Effector memory CD4-positive, alpha-beta T cell (primary cell): ENCODE data around the gene NUDT2.

Experiments used
- DNase-seq, 3 donors: peaks; one replicate each; pipeline ENCODE4 v3.0.0-alpha.2; 2020
- H3K27ac ChIP-seq: 2 replicates; pipeline ENCODE4 v1.7.0; 2013; ENCODE audit warnings: mild to moderate bottlenecking, low read length, moderate library complexity; ENCODE audit not compliant: insufficient read depth, poor library complexity, severe bottlenecking
- H3K27me3 ChIP-seq: replicated peaks from 2 replicates; pipeline ENCODE4 v1.7.0; 2013; ENCODE audit warnings: mild to moderate bottlenecking, low read length; ENCODE audit not compliant: insufficient read depth, control insufficient read depth, poor library complexity, severe bottlenecking
- H3K36me3 ChIP-seq: 2 replicates; pipeline ENCODE4 v1.7.0; 2013; ENCODE audit warnings: mild to moderate bottlenecking, low read length, moderate library complexity; ENCODE audit not compliant: control insufficient read depth, insufficient read depth
- H3K4me1 ChIP-seq: 2 replicates; pipeline ENCODE4 v1.7.0; 2013; ENCODE audit warnings: low read length, mild to moderate bottlenecking; ENCODE audit not compliant: control insufficient read depth, insufficient read depth, poor library complexity, severe bottlenecking
- H3K4me3 ChIP-seq: 2 replicates; pipeline ENCODE4 v1.7.0; 2013; ENCODE audit warnings: low read length, low read depth, mild to moderate bottlenecking; ENCODE audit not compliant: insufficient read depth, poor library complexity, severe bottlenecking
- H3K9me3 ChIP-seq: 2 replicates; pipeline ENCODE4 v1.7.0; 2013; ENCODE audit warnings: mild to moderate bottlenecking, low read length, moderate library complexity; ENCODE audit not compliant: control insufficient read depth

Gene NUDT2

DNA sequence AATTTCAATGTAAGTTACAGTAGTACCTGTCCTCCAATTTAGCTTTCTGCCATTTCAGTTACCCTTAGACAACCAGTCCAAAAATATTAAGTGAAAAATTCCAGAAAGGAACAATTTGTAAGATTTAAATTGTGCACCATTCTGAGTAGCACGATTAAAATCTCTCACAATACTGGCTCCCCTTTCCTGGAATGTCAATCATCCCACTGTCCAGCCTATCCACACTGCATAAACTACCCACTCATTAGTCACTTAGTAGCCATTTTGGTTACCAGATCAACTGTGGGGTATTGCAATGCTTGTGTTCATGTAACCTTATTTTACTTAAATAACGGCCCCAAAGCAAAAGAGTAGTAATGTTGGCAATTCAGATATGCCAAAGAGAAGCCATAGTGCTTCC lies 11.9 kb upstream of the NUDT2 start:
- H3K9me3 ChIP-seq = no peaks in the 10 kb centered on the region
- H3K27ac ChIP-seq = no peak overlapping the region
- no peak for DNase-seq
- H3K27me3 ChIP-seq = no peaks in the 10 kb centered on the region
- H3K4me1 ChIP-seq = no peaks in the 10 kb centered on the region
- no peak overlapping the region for H3K4me3 ChIP-seq
- no peaks in the 10 kb centered on the region for H3K36me3 ChIP-seq

DNA sequence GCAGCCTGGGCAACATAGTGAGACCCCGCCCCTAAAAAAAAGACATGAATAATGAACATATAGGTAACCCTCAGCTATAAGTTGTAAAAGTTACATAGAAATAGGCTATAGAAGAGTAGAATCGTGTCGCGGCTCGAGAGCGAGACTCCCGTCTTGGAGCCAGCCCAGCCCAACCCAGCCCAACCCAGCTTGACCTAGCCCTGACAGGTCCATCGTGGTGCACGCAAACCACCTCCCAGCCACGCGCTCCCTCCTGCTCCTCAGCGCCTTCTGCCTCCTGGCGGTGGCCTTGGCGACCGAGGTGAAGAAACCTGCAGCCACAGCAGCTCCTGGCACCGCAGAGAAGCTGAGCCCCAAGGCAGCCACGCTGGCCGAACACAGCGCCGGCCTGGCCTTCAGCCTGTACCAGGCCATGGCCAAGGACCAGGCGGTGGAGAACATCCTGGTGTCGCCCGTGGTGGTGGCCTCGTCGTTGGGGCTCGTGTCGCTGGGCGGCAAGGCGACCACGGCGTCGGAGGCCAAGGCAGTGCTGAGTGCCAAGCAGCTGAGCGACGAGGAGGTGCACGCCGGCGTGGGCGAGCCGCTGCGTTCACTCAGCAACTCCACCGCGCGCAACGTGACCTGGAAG lies 11.1 kb upstream of the NUDT2 start:
- no peak for DNase-seq
- Histone ChIP-seq H3K9me3 (no peaks in the 10 kb centered on the region), H3K4me3 (no peak overlapping the region), H3K36me3 (no peaks in the 10 kb centered on the region), H3K4me1 (no peaks in the 10 kb centered on the region), H3K27me3 (no peaks in the 10 kb centered on the region), H3K27ac (no peak overlapping the region)

DNA sequence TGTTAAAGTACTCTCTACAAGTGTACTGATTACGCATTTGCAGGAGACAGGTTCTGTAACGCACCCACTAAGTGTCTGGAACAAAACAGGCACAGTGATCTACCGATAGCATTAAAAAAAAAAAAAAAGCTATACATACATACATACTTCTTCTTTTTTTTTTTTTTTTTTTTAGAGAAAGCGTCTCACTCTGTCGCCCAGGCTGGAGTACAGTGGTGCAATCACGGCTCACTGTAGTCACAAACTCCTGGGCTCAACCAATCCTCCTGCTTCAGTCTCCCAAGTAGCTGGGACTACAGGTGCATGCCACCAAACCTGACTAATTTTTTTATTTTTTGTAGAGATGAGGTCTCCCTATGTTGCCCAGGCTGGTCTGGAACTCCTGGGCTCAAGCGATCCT lies 7.9 kb upstream of the NUDT2 start:
- Histone ChIP-seq H3K27ac (no peak overlapping the region), H3K36me3 (no peaks in the 10 kb centered on the region), H3K4me1 (no peaks in the 10 kb centered on the region), H3K4me3 (no peak overlapping the region), H3K27me3 (no peaks in the 10 kb centered on the region), H3K9me3 (no peaks in the 10 kb centered on the region)
- no peak for DNase-seq

DNA sequence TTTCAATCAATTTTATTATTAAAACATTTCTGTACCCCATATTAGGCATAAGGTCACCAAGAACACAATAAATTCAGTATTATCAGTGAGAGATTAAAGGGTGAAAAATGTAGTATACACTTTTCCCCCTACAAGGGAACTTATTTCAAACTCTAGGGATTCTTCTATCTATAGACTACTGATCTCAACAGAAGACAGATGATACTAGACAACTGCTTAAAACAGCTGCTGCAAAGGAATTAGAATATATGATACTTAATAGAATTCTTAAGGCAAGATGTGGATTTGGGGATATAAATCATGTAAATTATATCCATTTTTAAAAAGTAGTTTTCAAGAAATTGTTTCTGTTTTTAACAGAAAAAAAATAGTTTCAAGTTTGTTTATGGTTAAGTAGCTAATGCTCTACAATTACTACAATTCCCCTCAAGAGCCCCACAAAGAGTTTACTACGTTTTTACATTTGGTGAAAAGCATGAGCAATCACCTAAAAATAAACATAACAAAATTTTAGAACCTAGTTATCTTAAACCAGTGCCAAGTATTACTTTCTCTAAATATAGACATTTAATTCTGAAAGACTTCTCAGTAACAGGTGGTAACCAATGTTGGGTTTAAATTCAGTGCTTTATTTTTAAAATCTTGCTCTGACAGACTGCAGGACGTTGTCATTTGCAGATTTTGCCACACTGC lies 6.3 kb upstream of the NUDT2 start:
- Histone ChIP-seq H3K4me3 (no peak overlapping the region), H3K27ac (no peak overlapping the region), H3K36me3 (no peaks in the 10 kb centered on the region), H3K4me1 (no peaks in the 10 kb centered on the region), H3K9me3 (no peaks in the 10 kb centered on the region), H3K27me3 (no peaks in the 10 kb centered on the region)
- no peak for DNase-seq

DNA sequence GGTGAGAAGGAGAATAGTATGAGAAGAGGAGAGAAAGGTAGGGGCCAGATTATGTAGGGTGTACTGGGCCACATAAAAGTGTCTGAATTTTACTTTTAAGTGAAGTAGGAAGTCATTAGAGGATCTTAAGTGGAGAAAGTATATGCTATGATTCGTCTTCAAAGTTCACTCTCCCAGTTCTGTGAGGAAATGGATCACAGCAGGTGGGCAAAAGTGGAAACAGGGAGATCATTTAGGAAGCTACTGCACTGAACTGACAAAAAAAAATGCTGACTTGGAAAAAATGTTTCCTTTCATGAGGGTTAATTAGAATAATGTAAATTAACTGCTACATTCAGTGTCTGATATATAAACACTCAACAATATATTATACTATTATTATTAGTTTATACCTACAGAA lies 2.7 kb upstream of the NUDT2 start:
- no peaks in the 10 kb centered on the region for H3K9me3 ChIP-seq
- H3K4me3 ChIP-seq = no peak overlapping the region
- no peaks in the 10 kb centered on the region for H3K4me1 ChIP-seq
- H3K36me3 ChIP-seq = no peaks in the 10 kb centered on the region
- H3K27ac ChIP-seq = no peak overlapping the region
- no peaks in the 10 kb centered on the region for H3K27me3 ChIP-seq
- DNase-seq = no peak

DNA sequence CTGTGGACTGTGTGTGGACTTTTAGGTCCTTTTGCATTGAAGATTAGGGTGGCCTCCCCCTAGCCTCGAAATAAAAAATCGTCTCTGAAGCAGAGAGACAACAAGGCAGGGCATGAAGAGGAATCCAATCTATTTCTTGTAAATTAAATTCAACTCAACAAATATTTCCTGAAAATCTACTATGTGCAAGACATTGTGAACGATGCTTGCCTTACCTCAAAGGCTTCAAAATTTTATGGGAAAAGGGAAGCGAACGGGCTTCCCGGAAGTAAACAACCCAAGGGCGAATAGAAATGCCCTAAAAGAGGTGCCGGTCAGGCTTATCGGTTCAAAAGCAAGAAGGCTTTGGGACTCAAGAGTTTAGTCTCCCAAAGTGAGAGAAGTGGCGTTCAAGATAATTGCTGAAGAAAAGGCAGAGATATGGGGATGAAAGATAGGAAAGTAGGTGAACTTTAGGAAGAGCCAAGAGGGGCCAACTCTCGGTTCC lies 826 bp upstream of the NUDT2 start:
- no peak for DNase-seq
- H3K9me3 ChIP-seq = no peaks in the 10 kb centered on the region
- H3K27ac ChIP-seq = peak overlapping the region; percentile 72
- no peaks in the 10 kb centered on the region for H3K4me1 ChIP-seq
- H3K4me3 ChIP-seq = peak overlapping the region; percentile 75
- no peaks in the 10 kb centered on the region for H3K36me3 ChIP-seq
- H3K27me3 ChIP-seq = no peaks in the 10 kb centered on the region

DNA sequence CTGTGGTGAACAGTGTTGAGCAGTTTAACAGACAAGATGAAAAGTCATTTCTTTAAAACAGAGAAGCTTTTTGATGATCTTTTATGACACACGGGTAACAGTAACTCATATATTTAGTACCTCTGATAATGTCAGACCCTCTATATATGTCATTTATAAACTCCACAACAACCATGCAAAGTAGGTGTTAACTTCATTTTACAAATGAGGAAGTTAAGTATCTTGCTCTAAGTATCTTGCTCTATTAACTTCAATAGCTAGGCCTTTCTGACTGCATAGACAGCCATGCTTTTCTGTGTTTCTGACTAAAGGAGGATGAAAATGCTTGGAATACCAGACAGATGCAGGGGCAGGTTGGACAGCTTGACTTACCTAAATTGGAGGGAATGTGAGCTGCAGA lies 1.8 kb downstream of the NUDT2 start:
- H3K4me3 ChIP-seq = no peak overlapping the region
- no peaks in the 10 kb centered on the region for H3K4me1 ChIP-seq
- no peaks in the 10 kb centered on the region for H3K36me3 ChIP-seq
- H3K27ac ChIP-seq = no peak overlapping the region
- DNase-seq = no peak
- no peaks in the 10 kb centered on the region for H3K9me3 ChIP-seq
- H3K27me3 ChIP-seq = no peaks in the 10 kb centered on the region

DNA sequence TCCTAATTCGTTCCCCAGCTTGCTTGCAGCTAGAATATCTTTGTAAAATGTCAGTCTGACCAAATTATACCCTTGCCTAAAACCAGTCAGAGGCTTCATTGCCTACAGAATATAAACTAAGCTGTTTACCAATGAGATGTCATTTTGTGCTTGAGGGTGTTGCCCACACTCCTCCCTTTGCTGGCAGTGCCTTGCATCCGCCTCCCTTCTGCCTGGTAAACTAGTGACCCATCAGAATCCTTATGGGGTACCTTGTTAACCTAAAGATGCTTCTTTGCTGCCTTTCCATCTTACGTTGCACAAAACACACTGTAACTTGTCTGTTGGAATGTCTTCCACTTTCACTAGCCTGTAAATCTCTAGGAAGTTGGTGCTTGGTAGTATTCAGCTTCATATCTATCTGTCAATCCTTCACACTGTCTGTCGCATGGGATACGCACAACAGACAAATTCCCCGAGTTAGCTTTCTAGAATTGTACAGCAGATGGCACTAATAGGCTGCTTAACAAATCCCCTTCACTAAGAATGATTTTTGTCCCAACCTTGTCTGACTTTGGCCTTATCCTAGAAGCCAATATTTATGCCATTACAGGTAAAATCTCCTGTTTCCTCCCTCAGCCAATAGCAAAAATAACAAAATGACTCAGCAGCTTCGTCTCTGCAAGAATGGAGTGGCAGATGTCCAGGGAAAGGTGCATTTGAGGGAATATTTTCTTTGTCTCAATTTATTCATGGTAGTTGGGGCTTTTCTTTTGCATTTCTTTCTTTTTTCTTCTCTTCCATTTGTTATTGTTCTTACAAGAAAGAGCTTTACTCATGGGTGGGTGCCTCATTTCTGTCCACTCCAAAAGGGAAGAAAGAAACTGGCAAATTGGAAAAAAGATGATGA lies 3.0 kb downstream of the NUDT2 start:
- no peak overlapping the region for H3K27ac ChIP-seq
- H3K27me3 ChIP-seq = no peaks in the 10 kb centered on the region
- DNase-seq = no peak
- H3K36me3 ChIP-seq = no peaks in the 10 kb centered on the region
- H3K9me3 ChIP-seq = no peaks in the 10 kb centered on the region
- H3K4me3 ChIP-seq = no peak overlapping the region
- no peaks in the 10 kb centered on the region for H3K4me1 ChIP-seq

DNA sequence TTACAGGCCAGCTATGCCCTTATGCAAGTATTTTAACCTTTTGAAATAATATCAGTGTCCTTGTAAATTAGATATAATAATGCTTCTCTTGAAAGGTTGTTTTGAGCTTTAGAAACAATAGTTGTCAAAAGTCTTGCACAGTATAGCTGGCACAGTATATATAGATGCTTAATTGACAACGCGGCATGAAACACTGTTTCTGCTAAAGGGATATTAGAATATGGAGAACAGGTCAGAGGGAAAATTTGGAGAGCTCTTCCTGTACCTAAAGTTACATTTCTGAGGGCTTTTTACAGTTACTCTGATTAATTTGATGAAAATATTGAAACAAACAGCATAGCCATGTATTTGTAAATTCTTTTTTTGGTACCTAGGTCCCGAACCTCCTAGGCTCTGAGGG lies 4.5 kb downstream of the NUDT2 start:
- Histone ChIP-seq H3K4me3 (no peak overlapping the region), H3K9me3 (no peaks in the 10 kb centered on the region), H3K4me1 (no peaks in the 10 kb centered on the region), H3K36me3 (peaks cover 6% of the 10 kb centered on the region), H3K27me3 (no peaks in the 10 kb centered on the region), H3K27ac (no peak overlapping the region)
- DNase-seq = no peak

DNA sequence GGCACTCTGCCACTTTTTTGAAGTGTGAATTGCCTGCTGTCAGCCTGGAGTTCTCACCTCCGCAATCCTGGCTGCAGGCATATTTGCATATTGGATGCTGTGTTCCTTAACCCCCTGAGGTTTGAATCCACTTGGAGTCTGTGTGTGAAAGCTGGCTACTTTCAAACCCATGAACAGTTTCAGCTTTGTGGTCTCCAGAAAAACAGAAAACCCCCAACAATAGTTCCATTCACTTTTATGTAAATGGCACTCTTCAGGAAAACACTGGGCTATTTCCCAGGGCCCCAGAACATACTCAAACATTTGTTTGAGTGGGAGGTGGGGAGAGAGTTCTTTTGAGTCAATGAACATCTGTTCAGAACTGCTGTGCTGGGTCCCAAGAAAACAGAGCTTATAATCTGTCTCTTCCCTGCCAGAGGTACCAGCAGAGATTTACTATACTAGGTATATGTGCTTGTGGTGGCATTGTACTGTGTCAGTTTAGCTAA lies 5.0 kb downstream of the NUDT2 start:
- DNase-seq = no peak
- H3K36me3 ChIP-seq = peaks cover 10% of the 10 kb centered on the region
- H3K27me3 ChIP-seq = no peaks in the 10 kb centered on the region
- no peaks in the 10 kb centered on the region for H3K9me3 ChIP-seq
- no peak overlapping the region for H3K27ac ChIP-seq
- H3K4me3 ChIP-seq = no peak overlapping the region
- H3K4me1 ChIP-seq = no peaks in the 10 kb centered on the region
